H9 (cell line): ENCODE data around the gene TBXAS1. TPM values are rescaled to one million over a fixed set of nuclear protein-coding genes. Genes with fewer than 3 reads are reported as not detected.

Experiments
- DNase-seq: peaks from one replicate; pipeline ENCODE4 v3.0.0-alpha.2; 2017
- H2AFZ ChIP-seq: one replicate; pipeline ENCODE4 v1.6.1; 2013; ENCODE audit warnings: mild to moderate bottlenecking, low read length, control low read depth, moderate library complexity
- H2AK5ac ChIP-seq: 2 replicates; pipeline ENCODE4 v1.6.1; 2013; ENCODE audit warnings: low read length, control low read depth, mixed read lengths; ENCODE audit not compliant: insufficient read length
- H2BK120ac ChIP-seq: one replicate; pipeline ENCODE4 v1.6.1; 2013; ENCODE audit warnings: low read depth, mild to moderate bottlenecking, low read length, control low read depth, inconsistent platforms; ENCODE audit not compliant: poor library complexity, severe bottlenecking
- H2BK12ac ChIP-seq: 2 replicates; pipeline ENCODE4 v1.6.1; 2013; ENCODE audit warnings: low read length, control low read depth, mixed read lengths, low read depth; ENCODE audit not compliant: insufficient read length
- H2BK15ac ChIP-seq: 2 replicates; pipeline ENCODE4 v1.6.1; 2013; ENCODE audit warnings: low read depth, low read length, control low read depth
- H2BK20ac ChIP-seq: one replicate; pipeline ENCODE4 v1.6.1; 2013; ENCODE audit warnings: low read depth, mild to moderate bottlenecking, low read length, control low read depth, inconsistent platforms; ENCODE audit not compliant: poor library complexity, severe bottlenecking
- H2BK5ac ChIP-seq: 2 replicates; pipeline ENCODE4 v1.6.1; 2013; ENCODE audit warnings: low read length, control low read depth, mixed read lengths; ENCODE audit not compliant: insufficient read length
- H3K14ac ChIP-seq: 2 replicates; pipeline ENCODE4 v1.6.1; 2013; ENCODE audit warnings: low read length, control low read depth; ENCODE audit not compliant: insufficient read depth
- H3K18ac ChIP-seq: 2 replicates; pipeline ENCODE4 v1.6.1; 2013; ENCODE audit warnings: low read depth, mild to moderate bottlenecking, mixed read lengths, low read length, control low read depth; ENCODE audit not compliant: insufficient read length
- H3K23ac ChIP-seq: 2 replicates; pipeline ENCODE4 v1.6.1; 2013; ENCODE audit warnings: low read length, control low read depth, mixed read lengths, low read depth; ENCODE audit not compliant: insufficient read length
- H3K23me2 ChIP-seq: 2 replicates; pipeline ENCODE4 v1.6.1; 2013; ENCODE audit warnings: low read depth, mild to moderate bottlenecking, mixed read lengths, low read length, control low read depth; ENCODE audit not compliant: insufficient read length, poor library complexity, severe bottlenecking
- H3K27ac ChIP-seq: 2 replicates; pipeline ENCODE4 v1.5.1; 2013; ENCODE audit warnings: low read length, control low read depth, mixed read lengths, low read depth; ENCODE audit not compliant: insufficient read length
- H3K27me3 ChIP-seq: 2 replicates; pipeline ENCODE4 v1.6.1; 2013; ENCODE audit warnings: low read length, control low read depth, inconsistent platforms; ENCODE audit not compliant: insufficient read depth
- H3K4ac ChIP-seq: 2 replicates; pipeline ENCODE4 v1.6.1; 2013; ENCODE audit warnings: low read depth, mild to moderate bottlenecking, control low read depth, inconsistent platforms, low read length, moderate library complexity
- H3K4me1 ChIP-seq: 2 replicates; pipeline ENCODE4 v1.6.1; 2013; ENCODE audit warnings: low read length, control low read depth, inconsistent platforms; ENCODE audit not compliant: insufficient read depth
- H3K4me2 ChIP-seq: 2 replicates; pipeline ENCODE4 v1.6.1; 2013; ENCODE audit warnings: low read length, control low read depth, mixed read lengths; ENCODE audit not compliant: insufficient read length, insufficient read depth
- H3K56ac ChIP-seq: 2 replicates; pipeline ENCODE4 v1.6.1; 2013; ENCODE audit warnings: low read depth, mild to moderate bottlenecking, mixed read lengths, low read length, control low read depth; ENCODE audit not compliant: insufficient read length
- H3K79me1 ChIP-seq: 2 replicates; pipeline ENCODE4 v1.6.1; 2013; ENCODE audit warnings: low read depth, mild to moderate bottlenecking, moderate library complexity, low read length, control low read depth, inconsistent platforms; ENCODE audit not compliant: insufficient read depth, poor library complexity, severe bottlenecking
- H3K79me2 ChIP-seq: 2 replicates; pipeline ENCODE4 v1.6.1; 2013; ENCODE audit warnings: low read length, control low read depth, inconsistent platforms; ENCODE audit not compliant: insufficient read depth
- H3K9ac ChIP-seq: 2 replicates; pipeline ENCODE4 v1.6.1; 2013; ENCODE audit warnings: low read length, control low read depth, mixed read lengths; ENCODE audit not compliant: insufficient read length; ENCODE audit errors: extremely low read depth
- H3K9me3 ChIP-seq: one replicate; pipeline ENCODE4 v1.6.1; 2013; ENCODE audit warnings: low read depth, low read length, inconsistent platforms; ENCODE audit not compliant: control insufficient read depth
- H3T11ph ChIP-seq: one replicate; pipeline ENCODE4 v1.6.1; 2013; ENCODE audit warnings: mild to moderate bottlenecking, low read length, control low read depth, inconsistent platforms
- H4K20me1 ChIP-seq: one replicate; pipeline ENCODE4 v1.6.1; 2013; ENCODE audit not compliant: control insufficient read depth, insufficient read length, insufficient read depth
- H4K5ac ChIP-seq: 2 replicates; pipeline ENCODE4 v1.6.1; 2013; ENCODE audit warnings: low read depth, mild to moderate bottlenecking, mixed read lengths, low read length, control low read depth; ENCODE audit not compliant: insufficient read length
- H4K8ac ChIP-seq: replicated peaks from 2 replicates; pipeline ENCODE4 v1.6.1; 2013; ENCODE audit warnings: low read length, control low read depth, mixed read lengths, low read depth; ENCODE audit not compliant: insufficient read length
- H4K91ac ChIP-seq: 2 replicates; pipeline ENCODE4 v1.6.1; 2013; ENCODE audit warnings: low read depth, mild to moderate bottlenecking, moderate library complexity, mixed read lengths, low read length, control low read depth; ENCODE audit not compliant: insufficient read length
- H3K27ac Mint-ChIP-seq, 3 experiments: 2 replicates in 2 of 3; 3 replicates in 1 of 3; pipeline ENCODE4 v1.8.0; 2020 to 2021; ENCODE audit warnings: mixed read lengths in 3 of 3, mild to moderate bottlenecking in 1 of 3, moderate library complexity in 1 of 3
- H3K27me3 Mint-ChIP-seq: 2 replicates; pipeline ENCODE4 v1.8.0; 2021; ENCODE audit warnings: low read depth, mild to moderate bottlenecking, moderate library complexity, mixed read lengths
- H3K36me3 Mint-ChIP-seq, 3 experiments: 2 replicates in 2 of 3; 3 replicates in 1 of 3; pipeline ENCODE4 v1.8.0; 2020 to 2021; ENCODE audit warnings: low read depth in 3 of 3, mixed read lengths in 3 of 3; ENCODE audit not compliant: insufficient read depth in 1 of 3
- H3K4me1 Mint-ChIP-seq, 2 experiments: 2 replicates each; pipeline ENCODE4 v1.8.0; 2020; ENCODE audit warnings: mixed read lengths in 2 of 2
- H3K4me3 Mint-ChIP-seq, 2 experiments: 2 replicates in 1 of 2; 3 replicates in 1 of 2; pipeline ENCODE4 v1.8.0; 2020 to 2021; ENCODE audit warnings: mild to moderate bottlenecking in 2 of 2, mixed read lengths in 2 of 2, moderate library complexity in 1 of 2
- H3K9me3 Mint-ChIP-seq, 2 experiments: 2 replicates in 1 of 2; 3 replicates in 1 of 2; pipeline ENCODE4 v1.8.0; 2020; ENCODE audit warnings: mild to moderate bottlenecking in 2 of 2, mixed read lengths in 2 of 2, moderate library complexity in 1 of 2
- CTCF ChIP-seq: fragments of 200-600 bp; sonication (generic); conservative IDR thresholded peaks from 3 replicates; pipeline ENCODE4 v1.8.0; 2021; ENCODE audit warnings: antibody characterized with exemption, mild to moderate bottlenecking
- WGBS: extraction: QIAGEN DNeasy Blood & Tissue Kit; methylation state at CpG from one replicate; pipeline ENCODE4 v1.1.7; 2013; ENCODE audit warnings: missing lambda C conversion rate, low lambda C conversion rate, mixed read lengths; ENCODE audit not compliant: insufficient read length; ENCODE audit errors: extremely low coverage; 5-methylcytosine and 5-hydroxymethylcytosine counted together
- total RNA-seq: library from RNA; stranded (reverse); gene quantifications from 2 replicates; pipeline ENCODE4 v1.2.1, GENCODE V29; 2021

TBXAS1 gene
- total RNA-seq, 1 experiment from 2014 or later = 0.39 TPM

GRCh38 chr7:140022582-140023211, 193.6 kb downstream of the TBXAS1 start:
- peaks cover 0 to 4% (median 0%) of the 10 kb centered on the region in 3 experiments; a peak in 1 of 7 replicates for H3K36me3 Mint-ChIP-seq
- H3K27me3 Mint-ChIP-seq = no peaks in the 10 kb centered on the region
- H2BK5ac ChIP-seq = no peak overlapping the region
- no peaks in the 10 kb centered on the region for H3K4me1 Mint-ChIP-seq
- H2AK5ac ChIP-seq = no peak overlapping the region
- no peaks in the 10 kb centered on the region for H3K4me1 ChIP-seq
- H3K4me3 Mint-ChIP-seq = no peak overlapping the region
- no peak overlapping the region for H3K56ac ChIP-seq
- no peak overlapping the region for H2BK15ac ChIP-seq
- WGBS = no CpG with 5 or more reads among the region's 7 CpGs
- no peaks in the 10 kb centered on the region for H3K79me1 ChIP-seq
- H2BK12ac ChIP-seq = no peak overlapping the region
- no peak for TF ChIP-seq CTCF
- no peak overlapping the region for H3T11ph ChIP-seq
- H3K4me2 ChIP-seq = no peak overlapping the region
- no peak overlapping the region for H3K14ac ChIP-seq
- H3K27ac ChIP-seq = no peak overlapping the region
- no peaks in the 10 kb centered on the region for H3K9me3 Mint-ChIP-seq
- H3K18ac ChIP-seq = no peak overlapping the region
- H3K4ac ChIP-seq = no peak overlapping the region
- no peak for DNase-seq
- H3K9me3 ChIP-seq = no peaks in the 10 kb centered on the region
- H3K23me2 ChIP-seq = no peaks in the 10 kb centered on the region
- H2AFZ ChIP-seq = no peak overlapping the region
- H2BK20ac ChIP-seq = no peak overlapping the region
- H4K20me1 ChIP-seq = no peaks in the 10 kb centered on the region
- no peaks in the 10 kb centered on the region for H3K79me2 ChIP-seq
- no peak overlapping the region for H3K9ac ChIP-seq
- no peak overlapping the region for H4K8ac ChIP-seq
- H3K27ac Mint-ChIP-seq = no peak overlapping the region
- no peak overlapping the region for H2BK120ac ChIP-seq
- no peak overlapping the region for H4K91ac ChIP-seq
- no peak overlapping the region for H4K5ac ChIP-seq
- H3K23ac ChIP-seq = no peak overlapping the region
- H3K27me3 ChIP-seq = no peaks in the 10 kb centered on the region
